ENCODE measurements around the gene KCNIP1. TPM values are rescaled to one million over a fixed set of nuclear protein-coding genes. Genes with fewer than 3 reads are reported as not detected.

Gene KCNIP1
- total RNA-seq, 1 donor from 2014 or later, result 5.3 TPM

GRCh38 chr5:170527991-170528390 lies 24.2 kb downstream of the KCNIP1 start:
- Mint-ChIP-seq H3K9me3 (no peaks in the 10 kb centered on the region), H3K27ac (no peak overlapping the region), H3K4me3 (no peak overlapping the region), H3K4me1 (ENCODE audit: unreplicated experiment) (peaks cover 23% of the 10 kb centered on the region), H3K27me3 (peaks cover 41% of the 10 kb centered on the region), H3K36me3 (no peaks in the 10 kb centered on the region)
- DNase-seq (ENCODE audit: extremely low spot score, unreplicated experiment), result no peak
- TF ChIP-seq, protein P1, sequence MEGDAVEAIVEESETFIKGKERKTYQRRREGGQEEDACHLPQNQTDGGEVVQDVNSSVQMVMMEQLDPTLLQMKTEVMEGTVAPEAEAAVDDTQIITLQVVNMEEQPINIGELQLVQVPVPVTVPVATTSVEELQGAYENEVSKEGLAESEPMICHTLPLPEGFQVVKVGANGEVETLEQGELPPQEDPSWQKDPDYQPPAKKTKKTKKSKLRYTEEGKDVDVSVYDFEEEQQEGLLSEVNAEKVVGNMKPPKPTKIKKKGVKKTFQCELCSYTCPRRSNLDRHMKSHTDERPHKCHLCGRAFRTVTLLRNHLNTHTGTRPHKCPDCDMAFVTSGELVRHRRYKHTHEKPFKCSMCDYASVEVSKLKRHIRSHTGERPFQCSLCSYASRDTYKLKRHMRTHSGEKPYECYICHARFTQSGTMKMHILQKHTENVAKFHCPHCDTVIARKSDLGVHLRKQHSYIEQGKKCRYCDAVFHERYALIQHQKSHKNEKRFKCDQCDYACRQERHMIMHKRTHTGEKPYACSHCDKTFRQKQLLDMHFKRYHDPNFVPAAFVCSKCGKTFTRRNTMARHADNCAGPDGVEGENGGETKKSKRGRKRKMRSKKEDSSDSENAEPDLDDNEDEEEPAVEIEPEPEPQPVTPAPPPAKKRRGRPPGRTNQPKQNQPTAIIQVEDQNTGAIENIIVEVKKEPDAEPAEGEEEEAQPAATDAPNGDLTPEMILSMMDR (conservative IDR thresholded peaks at IDR 0.05), result no peak

- no peak overlapping the region for H3K4me3 Mint-ChIP-seq
- peaks cover 23% of the 10 kb centered on the region for H3K4me1 Mint-ChIP-seq (ENCODE audit: unreplicated experiment)
- H3K27me3 Mint-ChIP-seq, result peaks cover 40% of the 10 kb centered on the region
- no peaks in the 10 kb centered on the region for H3K9me3 Mint-ChIP-seq
- DNase-seq (ENCODE audit: extremely low spot score, unreplicated experiment), result no peak
- TF ChIP-seq, protein P1 (conservative IDR thresholded peaks at IDR 0.05), result no peak
- H3K27ac Mint-ChIP-seq, result no peak overlapping the region
- H3K36me3 Mint-ChIP-seq, result no peaks in the 10 kb centered on the region
Measured at GRCh38 chr5:170528976-170529375, 25.2 kb downstream of the KCNIP1 start.

GRCh38 chr5:170532935-170533334 lies 29.1 kb downstream of the KCNIP1 start:
- H3K27ac Mint-ChIP-seq, result no peak overlapping the region
- TF ChIP-seq, protein P1 (conservative IDR thresholded peaks at IDR 0.05), result no peak
- peaks cover 32% of the 10 kb centered on the region for H3K4me1 Mint-ChIP-seq (ENCODE audit: unreplicated experiment)
- no peak overlapping the region for H3K4me3 Mint-ChIP-seq
- DNase-seq (ENCODE audit: extremely low spot score, unreplicated experiment), result no peak
- H3K36me3 Mint-ChIP-seq, result no peaks in the 10 kb centered on the region
- H3K9me3 Mint-ChIP-seq, result no peaks in the 10 kb centered on the region
- peaks cover 44% of the 10 kb centered on the region for H3K27me3 Mint-ChIP-seq

DNA sequence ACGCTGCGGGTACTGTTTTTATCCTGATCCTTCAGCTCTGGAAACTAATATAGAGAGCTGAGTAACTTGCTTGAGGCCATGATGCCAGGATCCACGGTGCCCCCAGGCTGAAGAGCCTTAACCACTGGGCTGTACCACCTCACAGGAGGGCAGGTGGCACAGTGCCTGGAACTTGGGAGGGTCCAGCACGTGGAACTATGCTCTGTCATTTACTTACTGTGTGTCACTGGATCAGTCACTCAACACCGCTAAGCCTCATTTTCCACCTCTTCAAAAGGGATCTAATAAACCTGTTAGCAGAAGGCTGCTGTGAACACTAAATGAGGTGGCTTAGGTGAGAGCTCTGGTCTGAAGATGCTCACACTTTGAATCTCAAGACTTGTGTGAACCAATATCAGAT lies 29.6 kb downstream of the KCNIP1 start:
- Mint-ChIP-seq H3K27ac (no peak overlapping the region), H3K9me3 (no peaks in the 10 kb centered on the region), H3K4me1 (ENCODE audit: unreplicated experiment) (peaks cover 32% of the 10 kb centered on the region), H3K27me3 (peaks cover 45% of the 10 kb centered on the region), H3K36me3 (no peaks in the 10 kb centered on the region), H3K4me3 (no peak overlapping the region)
- TF ChIP-seq, protein P1 (conservative IDR thresholded peaks at IDR 0.05), result no peak
- DNase-seq (ENCODE audit: extremely low spot score, unreplicated experiment), result no peak

DNA sequence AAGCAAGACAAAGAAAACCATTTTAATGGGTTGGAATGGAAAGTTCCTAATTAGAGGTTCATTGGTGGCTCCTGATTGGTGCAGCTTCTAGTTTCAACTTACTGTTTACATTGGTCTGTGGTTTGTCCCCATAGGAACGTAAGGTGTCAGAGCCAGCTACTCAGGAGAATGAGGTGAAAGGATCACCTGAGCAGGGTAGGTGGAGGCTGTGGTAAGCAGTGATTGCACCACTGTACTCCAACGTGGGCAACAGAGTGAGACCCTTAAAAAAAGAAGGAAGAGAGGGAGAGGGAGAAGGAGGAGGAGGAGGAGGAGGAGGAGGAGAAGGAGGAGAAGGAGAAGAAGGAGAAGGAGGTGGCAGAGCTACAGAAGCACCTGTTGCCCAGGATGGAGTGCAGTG lies 30.4 kb downstream of the KCNIP1 start:
- H3K9me3 Mint-ChIP-seq, result no peaks in the 10 kb centered on the region
- H3K36me3 Mint-ChIP-seq, result no peaks in the 10 kb centered on the region
- DNase-seq (ENCODE audit: extremely low spot score, unreplicated experiment), result no peak
- H3K27ac Mint-ChIP-seq, result peak overlapping the region; percentile 34
- TF ChIP-seq, protein P1 (conservative IDR thresholded peaks at IDR 0.05), result no peak
- peaks cover 52% of the 10 kb centered on the region for H3K27me3 Mint-ChIP-seq
- peaks cover 38% of the 10 kb centered on the region for H3K4me1 Mint-ChIP-seq (ENCODE audit: unreplicated experiment)
- no peak overlapping the region for H3K4me3 Mint-ChIP-seq

GRCh38 chr5:170534941-170535340 lies 31.1 kb downstream of the KCNIP1 start:
- H3K9me3 Mint-ChIP-seq, result no peaks in the 10 kb centered on the region
- no peaks in the 10 kb centered on the region for H3K36me3 Mint-ChIP-seq
- no peak for DNase-seq (ENCODE audit: extremely low spot score, unreplicated experiment)
- no peak overlapping the region for H3K4me3 Mint-ChIP-seq
- peaks cover 43% of the 10 kb centered on the region for H3K4me1 Mint-ChIP-seq (ENCODE audit: unreplicated experiment)
- TF ChIP-seq, protein P1 (conservative IDR thresholded peaks at IDR 0.05), result no peak
- no peak overlapping the region for H3K27ac Mint-ChIP-seq
- peaks cover 46% of the 10 kb centered on the region for H3K27me3 Mint-ChIP-seq

Measured in type B pancreatic cell (in vitro differentiated cells).